B cell (primary cell): Measurements from ENCODE around the gene SST.

ENCODE experiments used
- CTCF ChIP-seq: fragments of 200-600 bp; IDR thresholded peaks from one replicate; pipeline ENCODE4 v1.8.0; 2022; ENCODE audit warnings: antibody characterized with exemption, mild to moderate bottlenecking
- EZH2 ChIP-seq: IDR thresholded peaks from 2 replicates; pipeline ENCODE4 v1.6.1; 2012; ENCODE audit warnings: borderline replicate concordance, low read depth, mild to moderate bottlenecking, moderate library complexity, low read length; ENCODE audit not compliant: insufficient read depth, poor library complexity, severe bottlenecking

- TF ChIP-seq CTCF (no peak), EZH2 (no peak)
These were observed 38.5 kb upstream of the SST start for GRCh38 chr3:187708696-187709095.
